ENCODE measurements around the gene DRC7.
"Not testable (repeated sequence)": the region's sequence is repeated elsewhere in the genome, so short reads cannot be mapped to it uniquely, and the experiment has no call there.

The DRC7 gene

DNA sequence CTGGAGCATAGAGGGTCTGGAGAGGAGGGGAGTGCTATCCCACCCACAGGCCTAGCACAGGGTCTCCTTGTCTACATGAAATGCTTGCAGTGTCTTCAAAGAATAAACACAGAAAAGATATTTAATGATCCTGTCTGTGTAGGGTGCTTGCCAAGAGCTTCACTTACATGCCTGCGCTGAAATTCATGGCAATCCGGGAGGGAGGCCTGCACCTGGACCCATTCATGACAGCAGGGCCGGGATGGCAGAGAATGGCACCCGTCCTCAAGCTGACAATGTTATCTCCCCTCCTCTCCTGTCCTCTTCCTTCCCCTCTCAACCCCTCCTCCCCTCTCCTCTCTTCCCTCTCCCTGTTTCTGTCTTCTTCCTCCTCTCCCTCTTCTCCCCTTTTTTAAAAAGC is 24.4 kb upstream of the DRC7 start:
- Histone ChIP-seq H2AK5ac (ENCODE audit: low read length) (no peak overlapping the region), H3K79me2 (ENCODE audit: control insufficient read depth, insufficient read depth, low read length) (no peaks in the 10 kb centered on the region), H3K4me2 (ENCODE audit: low read length) (no peak overlapping the region), H4K8ac (ENCODE audit: low read depth, low read length) (no peak overlapping the region), H3K36me3 (ENCODE audit: control insufficient read depth, insufficient read depth, low read length) (no peaks in the 10 kb centered on the region), H4K5ac (ENCODE audit: low read length) (no peak overlapping the region), H3K9ac (ENCODE audit: low read length) (no peak overlapping the region), H3K4me1 (ENCODE audit: control insufficient read depth, low read depth, low read length) (no peaks in the 10 kb centered on the region), H2BK5ac (ENCODE audit: low read length) (no peak overlapping the region), H3K18ac (ENCODE audit: low read length) (no peak overlapping the region), H3K79me1 (ENCODE audit: low read length) (no peaks in the 10 kb centered on the region), H2BK15ac (replicated peaks; ENCODE audit: low read depth) (no peak overlapping the region), H3K27ac (ENCODE audit: low read depth, low read length) (no peak overlapping the region), H3K23ac (ENCODE audit: low read length) (no peak overlapping the region), H3K27me3 (ENCODE audit: insufficient read depth, low read length, poor library complexity) (no peaks in the 10 kb centered on the region), H2BK120ac (ENCODE audit: low read depth, low read length) (no peak overlapping the region), H3K4me3 (ENCODE audit: low read length) (no peak overlapping the region), H3K4ac (ENCODE audit: low read depth, low read length) (no peak overlapping the region), H3K56ac (ENCODE audit: low read length) (no peak overlapping the region)
- no peak for DNase-seq
- no CpG with 5 or more reads among the region's 4 CpGs for WGBS (ENCODE audit: extremely low coverage, insufficient coverage, low lambda C conversion rate)

- not testable (repeated sequence) for H2BK5ac ChIP-seq (ENCODE audit: low read length); H3K4me2 ChIP-seq (ENCODE audit: low read length); H4K5ac ChIP-seq (ENCODE audit: low read length); H3K27ac ChIP-seq (ENCODE audit: low read depth, low read length); H3K23ac ChIP-seq (ENCODE audit: low read length); H3K18ac ChIP-seq (ENCODE audit: low read length); H3K9ac ChIP-seq (ENCODE audit: low read length); H3K79me1 ChIP-seq (ENCODE audit: low read length); H3K36me3 ChIP-seq (ENCODE audit: control insufficient read depth, insufficient read depth, low read length); H3K27me3 ChIP-seq (ENCODE audit: insufficient read depth, low read length, poor library complexity); H3K4me3 ChIP-seq (ENCODE audit: low read length); H3K56ac ChIP-seq (ENCODE audit: low read length); DNase-seq; H2AK5ac ChIP-seq (ENCODE audit: low read length); H2BK120ac ChIP-seq (ENCODE audit: low read depth, low read length); H4K8ac ChIP-seq (ENCODE audit: low read depth, low read length); H3K4me1 ChIP-seq (ENCODE audit: control insufficient read depth, low read depth, low read length); H3K4ac ChIP-seq (ENCODE audit: low read depth, low read length); H3K79me2 ChIP-seq (ENCODE audit: control insufficient read depth, insufficient read depth, low read length); H2BK15ac ChIP-seq (replicated peaks; ENCODE audit: low read depth)
- WGBS (ENCODE audit: extremely low coverage, insufficient coverage, low lambda C conversion rate): no CpG with 5 or more reads among the region's 7 CpGs
These were observed 23.2 kb upstream of the DRC7 start for GRCh38 chr16:57671451-57671850.

- Histone ChIP-seq H3K4ac (ENCODE audit: low read depth, low read length) (no peak overlapping the region), H2BK120ac (ENCODE audit: low read depth, low read length) (no peak overlapping the region), H3K4me1 (ENCODE audit: control insufficient read depth, low read depth, low read length) (peaks cover 8% of the 10 kb centered on the region), H3K4me3 (ENCODE audit: low read length) (no peak overlapping the region), H3K18ac (ENCODE audit: low read length) (no peak overlapping the region), H3K23ac (ENCODE audit: low read length) (no peak overlapping the region), H3K4me2 (ENCODE audit: low read length) (no peak overlapping the region), H2BK15ac (replicated peaks; ENCODE audit: low read depth) (no peak overlapping the region), H4K5ac (ENCODE audit: low read length) (no peak overlapping the region), H4K8ac (ENCODE audit: low read depth, low read length) (no peak overlapping the region), H3K79me1 (ENCODE audit: low read length) (no peaks in the 10 kb centered on the region), H2AK5ac (ENCODE audit: low read length) (no peak overlapping the region), H3K79me2 (ENCODE audit: control insufficient read depth, insufficient read depth, low read length) (no peaks in the 10 kb centered on the region), H3K27me3 (ENCODE audit: insufficient read depth, low read length, poor library complexity) (no peaks in the 10 kb centered on the region), H3K27ac (ENCODE audit: low read depth, low read length) (no peak overlapping the region), H3K36me3 (ENCODE audit: control insufficient read depth, insufficient read depth, low read length) (no peaks in the 10 kb centered on the region), H3K56ac (ENCODE audit: low read length) (no peak overlapping the region), H2BK5ac (ENCODE audit: low read length) (no peak overlapping the region), H3K9ac (ENCODE audit: low read length) (no peak overlapping the region)
- no CpG with 5 or more reads among the region's 3 CpGs for WGBS (ENCODE audit: extremely low coverage, insufficient coverage, low lambda C conversion rate)
- DNase-seq: no peak
These were observed 22.2 kb upstream of the DRC7 start for GRCh38 chr16:57672416-57672815.

DNA sequence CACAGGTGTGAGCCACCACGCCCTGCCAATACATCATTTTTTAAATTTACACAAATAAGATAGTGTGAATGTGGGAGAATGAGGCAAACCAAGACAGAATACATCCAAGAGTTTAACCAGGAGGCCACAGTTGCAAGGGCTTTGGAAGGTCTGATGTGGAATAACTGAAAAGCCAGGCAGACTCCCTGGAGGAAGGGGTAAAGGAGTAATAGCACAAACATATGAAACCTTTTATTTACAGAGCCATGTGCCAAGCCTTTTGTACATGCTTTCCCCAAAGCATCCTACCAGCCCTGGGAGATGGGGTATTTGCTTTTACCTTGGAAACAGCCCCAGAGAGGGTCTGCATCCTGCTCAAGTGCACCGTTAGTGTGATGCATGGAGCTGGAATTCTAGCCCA is 21.8 kb upstream of the DRC7 start:
- no peak overlapping the region for H2BK5ac ChIP-seq (ENCODE audit: low read length)
- H3K4me2 ChIP-seq (ENCODE audit: low read length): no peak overlapping the region
- H4K8ac ChIP-seq (ENCODE audit: low read depth, low read length): no peak overlapping the region
- no CpG with 5 or more reads among the region's 2 CpGs for WGBS (ENCODE audit: extremely low coverage, insufficient coverage, low lambda C conversion rate)
- peaks cover 8% of the 10 kb centered on the region for H3K4me1 ChIP-seq (ENCODE audit: control insufficient read depth, low read depth, low read length)
- H2BK120ac ChIP-seq (ENCODE audit: low read depth, low read length): no peak overlapping the region
- no peak overlapping the region for H3K4me3 ChIP-seq (ENCODE audit: low read length)
- H2BK15ac ChIP-seq (replicated peaks; ENCODE audit: low read depth): no peak overlapping the region
- no peaks in the 10 kb centered on the region for H3K79me2 ChIP-seq (ENCODE audit: control insufficient read depth, insufficient read depth, low read length)
- H2AK5ac ChIP-seq (ENCODE audit: low read length): no peak overlapping the region
- H3K27ac ChIP-seq (ENCODE audit: low read depth, low read length): no peak overlapping the region
- no peak for DNase-seq
- H3K36me3 ChIP-seq (ENCODE audit: control insufficient read depth, insufficient read depth, low read length): no peaks in the 10 kb centered on the region
- no peak overlapping the region for H3K56ac ChIP-seq (ENCODE audit: low read length)
- no peak overlapping the region for H3K18ac ChIP-seq (ENCODE audit: low read length)
- no peak overlapping the region for H3K23ac ChIP-seq (ENCODE audit: low read length)
- H4K5ac ChIP-seq (ENCODE audit: low read length): no peak overlapping the region
- no peaks in the 10 kb centered on the region for H3K27me3 ChIP-seq (ENCODE audit: insufficient read depth, low read length, poor library complexity)
- no peaks in the 10 kb centered on the region for H3K79me1 ChIP-seq (ENCODE audit: low read length)
- no peak overlapping the region for H3K4ac ChIP-seq (ENCODE audit: low read depth, low read length)
- H3K9ac ChIP-seq (ENCODE audit: low read length): no peak overlapping the region

GRCh38 chr16:57675741-57676551 is 18.7 kb upstream of the DRC7 start:
- Histone ChIP-seq H3K4me1 (ENCODE audit: control insufficient read depth, low read depth, low read length) (peaks cover 8% of the 10 kb centered on the region), H2BK5ac (ENCODE audit: low read length) (no peak overlapping the region), H3K27me3 (ENCODE audit: insufficient read depth, low read length, poor library complexity) (no peaks in the 10 kb centered on the region), H3K9ac (ENCODE audit: low read length) (no peak overlapping the region), H3K18ac (ENCODE audit: low read length) (no peak overlapping the region), H2BK15ac (replicated peaks; ENCODE audit: low read depth) (no peak overlapping the region), H2AK5ac (ENCODE audit: low read length) (no peak overlapping the region), H3K79me2 (ENCODE audit: control insufficient read depth, insufficient read depth, low read length) (no peaks in the 10 kb centered on the region), H3K23ac (ENCODE audit: low read length) (no peak overlapping the region), H3K79me1 (ENCODE audit: low read length) (no peaks in the 10 kb centered on the region), H3K27ac (ENCODE audit: low read depth, low read length) (no peak overlapping the region), H4K5ac (ENCODE audit: low read length) (no peak overlapping the region), H3K36me3 (ENCODE audit: control insufficient read depth, insufficient read depth, low read length) (no peaks in the 10 kb centered on the region), H3K4ac (ENCODE audit: low read depth, low read length) (no peak overlapping the region), H3K56ac (ENCODE audit: low read length) (peak overlapping the region; percentile 7), H3K4me2 (ENCODE audit: low read length) (peak overlapping the region; percentile 34), H2BK120ac (ENCODE audit: low read depth, low read length) (no peak overlapping the region), H4K8ac (ENCODE audit: low read depth, low read length) (no peak overlapping the region), H3K4me3 (ENCODE audit: low read length) (no peak overlapping the region)
- no CpG with 5 or more reads among the region's 12 CpGs for WGBS (ENCODE audit: extremely low coverage, insufficient coverage, low lambda C conversion rate)
- peak; percentile 83 for DNase-seq
